HG03139 (cell line): Measurements from ENCODE around the gene HNRNPCL2.
"Not testable (repeated sequence)": the region's sequence is repeated elsewhere in the genome, so short reads cannot be mapped to it uniquely, and the experiment has no call there.

ENCODE experiments used
- ATAC-seq: cut with Tn5 transposase; IDR thresholded peaks from one replicate; pipeline ENCODE4 v1.9.1; 2021; ENCODE audit not compliant: unreplicated experiment

The HNRNPCL2 gene

GRCh38 chr1:13116754-13117153 is at the start of gene HNRNPCL2:
Gene HNRNPCL2 (minus strand): TSS chr1:13116854. CDS start chr1:13116400, 454 bp downstream.
- ATAC-seq, result not testable (repeated sequence)

DNA sequence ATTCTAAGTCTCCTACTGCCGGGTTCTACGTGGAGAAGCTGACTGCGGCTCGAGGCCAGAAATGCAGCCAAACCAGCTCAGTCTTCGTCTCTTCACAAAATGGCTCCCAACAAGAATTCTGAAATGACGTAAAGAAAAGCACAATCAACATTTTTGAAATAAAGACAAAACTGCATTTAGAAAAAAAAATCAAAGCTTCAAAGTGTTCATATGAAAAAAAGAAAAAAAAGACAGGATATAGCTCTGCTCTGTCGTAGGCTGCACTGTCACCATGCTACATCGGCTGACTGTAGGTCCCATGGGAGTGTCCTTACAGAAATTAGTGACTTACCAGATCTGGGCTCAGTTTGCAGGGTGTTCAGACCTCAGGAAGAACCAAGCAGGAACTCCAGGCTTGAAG is 48.9 kb upstream of the HNRNPCL2 start, which contains the start of gene HNRNPCL4:
TSS of gene HNRNPCL4 (minus strand) at position 101 of the 400 bp plus-strand sequence. CDS start 164 bp downstream, outside the sequence.
- not testable (repeated sequence) for ATAC-seq

GRCh38 chr1:13155909-13156308 is 39.3 kb upstream of the HNRNPCL2 start, which contains the start of gene PRAMEF26:
Gene PRAMEF26 (minus strand): TSS chr1:13156009. CDS start chr1:13153095, 2,914 bp downstream.
- ATAC-seq, result not testable (repeated sequence)

DNA sequence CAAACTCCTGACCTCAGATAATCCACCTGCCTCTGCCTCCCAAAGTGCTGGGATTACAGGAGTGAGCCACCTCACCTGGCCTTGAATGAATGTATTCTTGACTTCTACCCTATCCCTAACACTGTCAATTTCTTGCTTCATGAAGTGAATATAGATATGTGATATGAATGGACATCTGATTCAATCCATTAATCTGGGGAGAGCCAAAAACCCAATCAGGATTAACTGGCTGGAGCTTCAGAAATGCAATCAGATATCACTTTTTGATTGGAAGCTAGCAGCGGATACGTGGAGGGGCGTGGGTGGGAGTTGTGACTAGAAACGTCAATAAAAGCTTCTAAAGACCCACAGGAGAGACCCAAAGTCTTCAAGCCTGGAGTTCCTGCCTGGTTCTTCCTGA is 46.2 kb downstream of the HNRNPCL2 start, which contains the start of gene PRAMEF25:
TSS of gene PRAMEF25 (plus strand) at position 301 of the 400 bp plus-strand sequence. CDS start 2,920 bp downstream, outside the sequence.
- ATAC-seq, result not testable (repeated sequence)
